PC-3 (cell line): ENCODE data around the gene KISS1R.

Experiments
- CTCF ChIP-seq: fragments of 300-600 bp; sonication (generic); conservative IDR thresholded peaks from 2 replicates; pipeline ENCODE4 v1.5.1; 2017; ENCODE audit warnings: antibody characterized with exemption, low read depth, mild to moderate bottlenecking, low read length
- EZH2phosphoT487 ChIP-seq: fragments of 300-600 bp; sonication (generic); IDR thresholded peaks from 2 replicates; pipeline ENCODE4 v1.6.1; 2018; ENCODE audit warnings: mild to moderate bottlenecking, antibody characterized with exemption, low read length, borderline replicate concordance

- no peak for TF ChIP-seq CTCF
- no peak for TF ChIP-seq EZH2phosphoT487
These were observed 16.4 kb downstream of the KISS1R start for GRCh38 chr19:933553-933882.
